ENCODE results near the gene ST6GAL1. TPM values are rescaled to one million over a fixed set of nuclear protein-coding genes. Genes with fewer than 3 reads are reported as not detected.

ST6GAL1 gene
- total and polyA plus RNA-seq, 2 of the 8 experiments (the other 6 are each of a cell fraction or from before 2014, with no cell fraction given): 62.8 to 80.9 TPM

DNA sequence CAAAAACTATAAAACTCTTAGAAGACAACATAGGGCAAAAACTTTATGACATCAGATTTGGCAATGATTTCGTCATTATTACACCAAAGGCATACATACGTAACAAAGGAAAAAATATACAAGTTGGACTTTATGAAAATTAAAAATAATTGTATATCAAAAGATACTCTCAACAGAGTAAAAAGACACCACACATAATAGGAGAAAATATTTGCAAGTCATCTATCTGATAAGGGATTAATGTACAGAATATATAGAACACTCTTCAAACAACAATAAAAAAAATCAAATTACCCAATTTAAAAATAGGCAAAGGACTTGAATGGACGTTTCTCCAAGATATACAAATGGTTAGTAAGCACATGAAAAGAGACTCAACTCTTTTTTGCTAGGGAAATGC lies 131.4 kb downstream of the ST6GAL1 start:
- WGBS, 2 experiments (ENCODE audit: extremely low coverage in 1 of 2, insufficient coverage in 1 of 2, insufficient read length in 1 of 2, insufficient replicate concordance in 2 of 2, low coverage in 1 of 2, low lambda C conversion rate in 2 of 2, missing lambda C conversion rate in 1 of 2): 83% methylated on average over 3 of the region's 3 CpGs; no CpG with 5 or more reads in 1 of the 2 experiments
- no peak overlapping the region for H4K5ac ChIP-seq (ENCODE audit: insufficient read length, low read depth, low read length)
- CTCF ChIA-PET (ENCODE audit: partially characterized antibody): no interaction called here

More for the DNA sequence above, 131.4 kb downstream of the ST6GAL1 start:
- H3K4ac ChIP-seq (replicated peaks; ENCODE audit: insufficient read length, low read depth, low read length): no peak overlapping the region
- no peak overlapping the region for H4K91ac ChIP-seq (replicated peaks; ENCODE audit: insufficient read length, low read length)
- H2BK5ac ChIP-seq (ENCODE audit: low read depth, low read length): no peak overlapping the region
- TF ChIP-seq CHD1 (IDR thresholded peaks at IDR 0.05; ENCODE audit: low read depth, low read length) (no peak), CBX8 (IDR thresholded peaks at IDR 0.05; ENCODE audit: borderline replicate concordance, low read depth, low read length) (no peak), SIN3A (conservative IDR thresholded peaks at IDR 0.05 in 1 of 2, IDR thresholded peaks at IDR 0.05 in 1 of 2; ENCODE audit: low read depth in 1 of 2, low read length in 2 of 2) (no peak), NANOG (IDR thresholded peaks at IDR 0.05; ENCODE audit: insufficient read depth, low read depth, low read length, poor library complexity, severe bottlenecking) (no peak)
- H2AK5ac ChIP-seq (ENCODE audit: low read depth, low read length): no peak overlapping the region
- H2BK120ac ChIP-seq (replicated peaks; ENCODE audit: low read depth, low read length): no peak overlapping the region
- no peak overlapping the region for H2BK12ac ChIP-seq (ENCODE audit: low read depth, low read length)
- H2BK15ac ChIP-seq (ENCODE audit: low read length): no peak overlapping the region
- no peak overlapping the region for H3K56ac ChIP-seq (replicated peaks; ENCODE audit: insufficient read length, low read depth, low read length)
- H3K4me1 ChIP-seq (replicated peaks in 1 of 4; ENCODE audit: control insufficient read depth in 3 of 4, insufficient read depth in 4 of 4, low read length in 3 of 4): peaks cover 6 to 19% (median 9%) of the 10 kb centered on the region in 4 experiments; a peak in 5 of 7 replicates
- FAIRE-seq (no peak), DNase-seq (ENCODE audit: low read depth in 1 of 2, low spot score in 2 of 2) (no peak)
- H3K4me3 ChIP-seq (ENCODE audit: extremely low read depth in 1 of 4, insufficient read depth in 2 of 4, low read depth in 3 of 4, low read length in 4 of 4): no peak overlapping the region
- no peak overlapping the region for H4K8ac ChIP-seq (ENCODE audit: extremely low read depth, insufficient read depth, low read length)
- POLR2A ChIA-PET (ENCODE audit: partially characterized antibody): no interaction called here
- peaks cover 0 to 1% of the 10 kb centered on the region in 2 experiments for H4K20me1 ChIP-seq (replicated peaks in 1 of 2; ENCODE audit: control insufficient read depth in 1 of 2, insufficient read depth in 2 of 2, low read length in 2 of 2)
- H3K79me1 ChIP-seq (ENCODE audit: low read depth, low read length): no peaks in the 10 kb centered on the region
- no peak overlapping the region for H3K23ac ChIP-seq (ENCODE audit: insufficient read length)
- H3K79me2 ChIP-seq (ENCODE audit: control insufficient read depth in 1 of 2, insufficient read depth in 2 of 2, low read length in 2 of 2): no peaks in the 10 kb centered on the region; a peak in 1 of 4 replicates
- no peak overlapping the region for H3K18ac ChIP-seq (ENCODE audit: extremely low read depth, low read length)
- no peak overlapping the region for H3K4me2 ChIP-seq (ENCODE audit: insufficient read depth in 1 of 2, low read depth in 2 of 2, low read length in 2 of 2)
- peaks cover 2 to 38% (median 19%) of the 10 kb centered on the region in 4 experiments; a peak in 7 of 8 replicates for H3K36me3 ChIP-seq (ENCODE audit: control insufficient read depth in 2 of 4, insufficient read depth in 4 of 4, low read length in 3 of 4)
- H2AFZ ChIP-seq (ENCODE audit: low read length): no peak overlapping the region
- H3K9ac ChIP-seq (replicated peaks in 1 of 4; ENCODE audit: extremely low read depth in 1 of 4, low read depth in 3 of 4, low read length in 3 of 4): no peak overlapping the region
- no peak overlapping the region for H3K14ac ChIP-seq (ENCODE audit: insufficient read length)
- H3K23me2 ChIP-seq (ENCODE audit: low read depth, low read length): peaks cover 1% of the 10 kb centered on the region; the same call in 1 of the 2 replicates
- H3K9me3 ChIP-seq (ENCODE audit: insufficient read depth in 2 of 2, low read depth in 1 of 2, low read length in 1 of 2): peaks cover 10 to 15% of the 10 kb centered on the region in 2 experiments
- no peak overlapping the region for H3K27ac ChIP-seq (ENCODE audit: low read depth, low read length)
- no peak overlapping the region for H2BK20ac ChIP-seq (ENCODE audit: low read length)
- H3K27me3 ChIP-seq (replicated peaks in 1 of 4; ENCODE audit: control insufficient read depth in 3 of 4, extremely low read depth in 1 of 4, insufficient read depth in 3 of 4, low read length in 3 of 4): no peaks in the 10 kb centered on the region

Measured in H1 (cell line).